HG02970 (cell line): ENCODE measurements around the gene TRPM3.

Experiments used
- ATAC-seq: cut with Tn5 transposase; IDR thresholded peaks from one replicate; pipeline ENCODE4 v1.9.1; 2021; ENCODE audit warnings: mild to moderate bottlenecking, moderate library complexity, moderate number of reproducible peaks; ENCODE audit not compliant: unreplicated experiment, low FRiP score

The TRPM3 gene

GRCh38 chr9:70504834-70505233 lies 616.6 kb downstream of the TRPM3 start:
- ATAC-seq = no peak

- no peak for ATAC-seq
Measured at GRCh38 chr9:70502690-70503089, 618.7 kb downstream of the TRPM3 start.

GRCh38 chr9:70500793-70501192 lies 620.6 kb downstream of the TRPM3 start:
- no peak for ATAC-seq

GRCh38 chr9:70499621-70500020 lies 621.8 kb downstream of the TRPM3 start:
- ATAC-seq = no peak

GRCh38 chr9:70498866-70499265 lies 622.6 kb downstream of the TRPM3 start:
- no peak for ATAC-seq

- ATAC-seq = no peak
Measured at GRCh38 chr9:70496244-70496643, 625.2 kb downstream of the TRPM3 start.

GRCh38 chr9:70495514-70495913 lies 625.9 kb downstream of the TRPM3 start:
- ATAC-seq = no peak

- ATAC-seq = no peak
Measured at GRCh38 chr9:70494221-70494620, 627.2 kb downstream of the TRPM3 start.

- ATAC-seq = no peak
Measured at GRCh38 chr9:70493029-70493428, 628.4 kb downstream of the TRPM3 start.

GRCh38 chr9:70492319-70492777 lies 629.1 kb downstream of the TRPM3 start:
- ATAC-seq = no peak

- no peak for ATAC-seq
Measured at GRCh38 chr9:70491426-70492318, 629.7 kb downstream of the TRPM3 start.

GRCh38 chr9:70490478-70490877 lies 630.9 kb downstream of the TRPM3 start:
- no peak for ATAC-seq

- ATAC-seq = no peak
Measured at GRCh38 chr9:70488793-70489105, 632.7 kb downstream of the TRPM3 start.

GRCh38 chr9:70488098-70488792 lies 633.2 kb downstream of the TRPM3 start:
- ATAC-seq = no peak

- ATAC-seq = no peak
Measured at GRCh38 chr9:70486127-70486526, 635.3 kb downstream of the TRPM3 start.

- no peak for ATAC-seq
Measured at GRCh38 chr9:70485273-70485858, 636.1 kb downstream of the TRPM3 start.

- no peak for ATAC-seq
Measured at GRCh38 chr9:70484232-70485130, 636.9 kb downstream of the TRPM3 start.

- ATAC-seq = no peak
Measured at GRCh38 chr9:70481471-70481870, 640.0 kb downstream of the TRPM3 start.

- ATAC-seq = no peak
Measured at GRCh38 chr9:70480405-70480980, 640.9 kb downstream of the TRPM3 start.

- ATAC-seq = no peak
Measured at GRCh38 chr9:70479880-70480291, 641.5 kb downstream of the TRPM3 start.
